G401.6 (cell line): ENCODE results near the gene NINJ1.

Experiments used
- FAIRE-seq: peaks from 2 replicates; lab custom pipeline; 2012; peaks lifted over from hg19 to GRCh38; lab: Jason Lieb, UNC

The NINJ1 gene

GRCh38 chr9:93086447-93087224 is 47.4 kb downstream of the NINJ1 start:
- no peak for FAIRE-seq

GRCh38 chr9:93085676-93086075 is 48.4 kb downstream of the NINJ1 start:
- FAIRE-seq: no peak

- FAIRE-seq: no peak
Observed at GRCh38 chr9:93084471-93084881, 49.6 kb downstream of the NINJ1 start.

- no peak for FAIRE-seq
Observed at GRCh38 chr9:93083592-93084470, 50.2 kb downstream of the NINJ1 start.

DNA sequence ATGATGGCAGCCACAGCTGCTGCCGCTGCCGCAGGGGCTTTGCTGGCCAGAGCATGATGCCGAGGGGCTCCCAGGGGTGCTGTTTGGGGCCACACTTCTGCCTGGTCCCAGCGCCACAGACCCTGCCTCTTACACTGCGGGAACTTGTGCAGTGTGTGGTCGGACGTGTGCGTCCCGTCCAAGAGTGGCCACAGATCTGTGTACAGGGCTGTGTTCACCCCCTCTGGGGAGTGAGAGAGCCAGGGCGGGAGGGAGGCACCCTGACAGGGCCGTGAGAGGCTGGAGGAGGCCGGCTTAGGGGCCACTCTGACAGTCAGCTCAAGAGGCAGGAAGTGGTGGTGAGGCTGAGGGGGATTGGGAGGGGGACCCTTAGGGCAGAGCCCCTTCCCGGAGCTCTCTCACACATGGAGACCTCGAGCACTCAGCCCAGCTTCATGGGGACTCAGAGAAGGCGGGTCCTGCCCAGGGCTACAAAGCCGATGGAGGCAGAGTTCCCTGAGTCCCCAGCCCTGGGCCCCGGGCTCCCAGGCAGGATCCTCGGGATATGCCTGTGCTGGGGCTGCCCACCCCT is 51.1 kb downstream of the NINJ1 start:
- FAIRE-seq: no peak

DNA sequence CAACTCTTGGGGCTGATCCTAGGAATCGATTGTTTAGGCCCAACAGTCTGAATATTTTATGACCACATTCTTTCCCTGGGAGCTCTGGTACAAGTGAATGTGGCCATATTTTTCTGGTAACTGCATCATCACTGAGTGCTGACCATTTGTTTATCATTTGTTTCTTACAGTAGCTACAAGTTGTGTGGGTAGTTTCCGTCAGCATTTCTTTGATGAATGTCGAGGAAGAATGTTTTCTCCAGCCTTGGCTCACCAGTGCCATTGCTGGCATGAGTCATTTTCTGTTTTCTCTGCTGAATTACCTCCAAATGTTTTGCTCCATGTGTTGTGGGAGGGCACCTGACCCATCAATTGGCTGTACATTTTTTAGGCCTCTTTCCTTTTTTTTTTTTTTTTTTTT is 52.1 kb downstream of the NINJ1 start:
- FAIRE-seq: no peak

GRCh38 chr9:93081081-93081529 is 52.9 kb downstream of the NINJ1 start:
- FAIRE-seq: no peak

DNA sequence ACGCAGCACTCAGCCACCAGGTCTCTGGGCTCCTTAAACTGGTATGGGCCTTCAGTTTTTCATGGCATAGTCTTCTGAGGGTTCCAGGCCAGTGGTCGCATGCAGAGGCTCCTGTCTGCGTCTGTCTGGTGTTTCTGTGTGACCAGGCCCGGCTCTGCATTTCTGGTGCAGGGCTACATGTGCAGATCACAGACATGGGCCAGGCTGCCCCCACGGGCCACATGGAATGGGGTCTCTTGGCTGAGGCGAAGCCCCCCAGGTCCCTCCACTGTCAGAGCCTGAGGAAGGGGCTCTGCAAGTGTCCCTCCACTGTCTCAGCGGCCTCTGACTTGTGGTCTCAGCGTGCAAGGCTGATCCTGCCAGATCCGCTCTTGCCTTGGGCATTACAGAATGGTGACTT is 53.6 kb downstream of the NINJ1 start:
- no peak for FAIRE-seq

DNA sequence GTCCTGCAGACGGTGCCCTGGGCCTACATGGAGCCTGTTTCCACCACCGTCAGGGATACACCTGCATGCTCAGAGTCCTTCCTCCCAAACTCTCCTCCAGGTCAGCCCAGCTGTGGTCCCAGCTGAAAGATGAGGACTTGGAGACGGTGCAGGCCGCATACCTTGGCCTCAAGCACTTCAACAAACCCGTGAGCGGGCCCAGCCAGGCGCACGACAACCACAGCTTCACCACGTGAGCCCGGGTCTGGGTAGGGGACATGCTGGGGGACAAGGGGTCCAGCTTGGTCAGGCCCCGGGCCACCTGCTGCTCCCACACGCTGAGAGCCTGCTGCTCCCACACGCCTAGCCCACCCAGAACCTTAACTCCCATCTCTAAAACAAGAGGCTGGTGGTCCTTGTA is 54.7 kb downstream of the NINJ1 start:
- no peak for FAIRE-seq

GRCh38 chr9:93077811-93078210 is 56.2 kb downstream of the NINJ1 start:
- no peak for FAIRE-seq

DNA sequence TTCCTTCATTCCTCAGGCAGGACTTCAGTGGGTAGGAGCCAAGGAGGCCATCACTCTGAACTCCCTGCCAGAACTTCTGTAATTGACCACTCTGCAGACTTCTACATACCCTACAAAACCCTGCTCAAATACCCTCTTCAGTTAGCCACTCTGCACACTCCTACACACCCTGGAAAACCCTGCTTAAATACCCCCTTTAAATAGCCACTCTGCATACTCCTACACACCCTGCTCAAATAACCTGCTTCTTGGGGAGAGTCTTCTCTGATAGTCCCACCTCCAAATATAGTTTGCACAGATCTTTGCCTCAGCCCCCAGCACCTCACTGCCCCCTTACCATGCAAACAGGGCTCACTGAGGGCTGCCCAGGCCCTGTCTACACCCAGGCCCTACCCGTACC is 56.7 kb downstream of the NINJ1 start:
- FAIRE-seq: no peak

DNA sequence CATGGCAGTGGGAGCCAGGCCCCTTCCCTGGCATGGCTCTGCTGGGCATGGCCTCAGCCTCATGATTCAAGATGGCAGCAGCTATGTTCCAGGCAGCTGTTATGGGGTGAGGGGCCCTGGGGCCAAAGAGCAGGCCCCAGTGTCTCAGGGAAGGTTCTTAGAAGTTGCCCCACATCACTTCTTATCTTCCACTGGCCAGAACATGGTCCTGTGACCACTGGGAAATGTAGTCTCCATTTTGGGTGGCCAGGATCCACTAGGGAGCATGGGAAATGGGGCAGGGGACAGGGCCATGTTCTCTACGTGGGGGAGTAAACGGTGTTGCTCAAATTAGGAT is 57.3 kb downstream of the NINJ1 start:
- FAIRE-seq: no peak

DNA sequence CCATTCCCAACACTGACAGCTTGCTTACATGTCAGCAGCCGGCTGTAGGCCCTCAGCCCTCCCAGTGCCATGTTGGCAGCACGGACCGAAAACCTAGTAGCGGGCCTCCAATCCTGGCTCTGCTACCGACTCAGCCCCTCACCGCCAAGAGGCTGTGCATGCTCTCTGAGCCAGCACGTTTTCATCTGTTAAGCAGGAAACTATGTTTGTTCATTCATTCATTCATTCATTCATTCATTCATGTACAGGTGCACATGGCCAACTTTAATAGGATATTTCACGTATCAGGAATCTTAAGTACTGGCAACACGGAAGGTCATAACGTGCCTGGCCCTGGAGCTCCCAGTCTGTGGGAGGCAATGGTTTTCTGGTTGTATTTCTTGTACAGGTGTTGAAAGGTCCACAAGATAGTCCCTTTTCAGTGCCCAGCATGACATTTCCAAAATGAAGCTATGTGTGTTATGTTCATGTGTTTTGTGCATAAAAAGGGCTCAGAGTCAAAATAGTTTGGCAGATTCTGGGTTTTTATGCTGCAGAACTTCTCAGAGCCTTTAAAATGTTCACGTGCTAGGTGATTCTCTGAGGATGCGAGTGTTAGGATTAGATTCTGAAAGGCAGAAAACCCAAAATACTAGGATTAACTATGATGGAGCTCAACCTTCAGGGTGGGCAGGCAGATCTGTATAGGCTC is 57.8 kb downstream of the NINJ1 start:
- no peak for FAIRE-seq

DNA sequence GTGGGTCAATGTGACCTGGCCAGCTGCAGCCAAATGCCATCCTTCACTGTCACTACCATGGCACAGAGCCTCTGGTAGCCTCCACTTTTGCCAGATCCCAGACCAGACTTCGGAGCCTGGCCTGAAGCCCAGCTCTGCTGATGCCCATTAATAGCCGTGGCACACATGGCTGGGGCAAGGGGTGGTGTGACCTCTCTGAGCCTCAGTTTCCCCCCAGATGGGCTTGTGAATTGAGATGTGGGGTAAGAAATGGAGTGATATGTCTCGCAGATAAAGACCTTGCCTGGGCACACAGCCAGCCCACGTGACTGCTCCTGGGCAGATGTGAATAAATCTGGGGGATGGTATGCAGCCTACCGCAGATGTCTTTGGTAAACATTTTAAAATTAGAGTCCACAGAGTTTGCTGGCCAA is 61.7 kb downstream of the NINJ1 start:
- FAIRE-seq: no peak
